IPS-15b (cell line): ENCODE measurements around the gene SGMS1.

Experiments used
- H3K27me3 ChIP-seq: one replicate; pipeline ENCODE4 v1.6.1; 2013; ENCODE audit warnings: low read length; ENCODE audit not compliant: control insufficient read depth, insufficient read depth
- H3K36me3 ChIP-seq: one replicate; pipeline ENCODE4 v1.6.1; 2013; ENCODE audit warnings: low read length; ENCODE audit not compliant: control insufficient read depth, insufficient read depth
- H3K4me1 ChIP-seq: one replicate; pipeline ENCODE4 v1.6.1; 2013; ENCODE audit warnings: mild to moderate bottlenecking, low read length; ENCODE audit not compliant: control insufficient read depth, insufficient read depth
- H3K4me3 ChIP-seq: one replicate; pipeline ENCODE4 v1.5.1; 2013; ENCODE audit warnings: low read depth, low read length
- H3K9ac ChIP-seq: one replicate; pipeline ENCODE4 v1.6.1; 2013; ENCODE audit warnings: low read depth, mild to moderate bottlenecking, low read length
- H3K9me3 ChIP-seq: one replicate; pipeline ENCODE4 v1.6.1; 2013; ENCODE audit warnings: mild to moderate bottlenecking, low read length; ENCODE audit not compliant: control insufficient read depth, insufficient read depth

SGMS1 gene

GRCh38 chr10:50387732-50388073 lies 236.1 kb downstream of the SGMS1 start:
- no peak overlapping the region for H3K4me3 ChIP-seq
- no peak overlapping the region for H3K9ac ChIP-seq
- H3K36me3 ChIP-seq, result no peaks in the 10 kb centered on the region
- H3K27me3 ChIP-seq, result no peaks in the 10 kb centered on the region
- peaks cover 22% of the 10 kb centered on the region for H3K4me1 ChIP-seq
- no peaks in the 10 kb centered on the region for H3K9me3 ChIP-seq

GRCh38 chr10:50387007-50387731 lies 236.6 kb downstream of the SGMS1 start:
- Histone ChIP-seq H3K36me3 (no peaks in the 10 kb centered on the region), H3K4me1 (peaks cover 22% of the 10 kb centered on the region), H3K9ac (no peak overlapping the region), H3K27me3 (no peaks in the 10 kb centered on the region), H3K4me3 (no peak overlapping the region), H3K9me3 (no peaks in the 10 kb centered on the region)

DNA sequence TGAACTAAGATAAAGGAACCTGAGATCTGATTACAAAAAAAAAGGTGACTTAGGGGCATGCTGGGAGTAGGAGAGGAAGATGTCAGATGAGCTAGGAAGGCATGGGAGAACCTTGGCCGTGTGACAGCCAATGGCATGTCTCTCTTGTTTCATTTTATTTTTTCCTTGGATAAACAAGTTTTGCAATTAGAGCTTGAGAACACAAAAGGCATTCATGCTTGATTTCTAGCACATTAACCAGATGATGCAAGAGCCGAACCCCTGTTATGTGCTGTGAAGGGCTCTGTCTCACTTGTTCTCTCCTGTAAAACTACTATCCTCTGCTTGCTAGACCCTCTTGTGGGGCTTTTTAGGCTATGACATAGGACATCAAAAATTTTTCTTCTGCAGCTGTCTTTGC lies 238.1 kb downstream of the SGMS1 start:
- Histone ChIP-seq H3K36me3 (no peaks in the 10 kb centered on the region), H3K4me3 (no peak overlapping the region), H3K4me1 (peaks cover 18% of the 10 kb centered on the region), H3K9ac (no peak overlapping the region), H3K27me3 (no peaks in the 10 kb centered on the region), H3K9me3 (no peaks in the 10 kb centered on the region)

DNA sequence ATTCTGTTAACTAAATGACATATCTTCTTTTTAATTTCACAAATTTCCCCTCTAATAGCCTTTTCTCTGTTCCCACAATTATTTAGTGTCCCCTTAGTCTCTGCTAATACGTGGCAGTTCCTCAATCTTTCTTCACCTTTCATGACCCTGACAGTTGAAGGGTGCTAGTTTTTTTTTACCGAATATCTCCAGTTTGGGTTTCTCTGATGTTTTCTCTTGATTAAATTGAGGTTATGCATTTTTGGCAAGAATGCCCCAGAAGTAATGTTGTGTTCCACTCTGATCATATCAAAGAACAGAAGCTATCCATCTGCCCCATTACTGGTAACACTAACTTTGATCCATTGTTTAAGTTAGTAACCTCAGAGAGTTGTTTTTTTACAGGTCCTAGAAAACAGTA lies 238.9 kb downstream of the SGMS1 start:
- H3K27me3 ChIP-seq, result no peaks in the 10 kb centered on the region

GRCh38 chr10:50384238-50384637 lies 239.5 kb downstream of the SGMS1 start:
- H3K4me3 ChIP-seq, result no peak overlapping the region
- no peaks in the 10 kb centered on the region for H3K36me3 ChIP-seq
- H3K9me3 ChIP-seq, result no peaks in the 10 kb centered on the region
- H3K27me3 ChIP-seq, result no peaks in the 10 kb centered on the region
- H3K4me1 ChIP-seq, result peaks cover 18% of the 10 kb centered on the region
- no peak overlapping the region for H3K9ac ChIP-seq

More for the DNA sequence above, 238.9 kb downstream of the SGMS1 start:
- H3K4me1 ChIP-seq, result peaks cover 18% of the 10 kb centered on the region
- no peak overlapping the region for H3K9ac ChIP-seq
- H3K4me3 ChIP-seq, result no peak overlapping the region
- no peaks in the 10 kb centered on the region for H3K36me3 ChIP-seq
- H3K9me3 ChIP-seq, result no peaks in the 10 kb centered on the region

GRCh38 chr10:50382576-50383023 lies 241.2 kb downstream of the SGMS1 start:
- Histone ChIP-seq H3K4me3 (no peak overlapping the region), H3K4me1 (peaks cover 18% of the 10 kb centered on the region), H3K9ac (no peak overlapping the region)

GRCh38 chr10:50381642-50382041 lies 242.1 kb downstream of the SGMS1 start:
- Histone ChIP-seq H3K9me3 (no peaks in the 10 kb centered on the region), H3K4me3 (no peak overlapping the region), H3K36me3 (no peaks in the 10 kb centered on the region)

More at GRCh38 chr10:50382576-50383023, 241.2 kb downstream of the SGMS1 start:
- H3K27me3 ChIP-seq, result no peaks in the 10 kb centered on the region
- no peaks in the 10 kb centered on the region for H3K9me3 ChIP-seq
- H3K36me3 ChIP-seq, result no peaks in the 10 kb centered on the region

DNA sequence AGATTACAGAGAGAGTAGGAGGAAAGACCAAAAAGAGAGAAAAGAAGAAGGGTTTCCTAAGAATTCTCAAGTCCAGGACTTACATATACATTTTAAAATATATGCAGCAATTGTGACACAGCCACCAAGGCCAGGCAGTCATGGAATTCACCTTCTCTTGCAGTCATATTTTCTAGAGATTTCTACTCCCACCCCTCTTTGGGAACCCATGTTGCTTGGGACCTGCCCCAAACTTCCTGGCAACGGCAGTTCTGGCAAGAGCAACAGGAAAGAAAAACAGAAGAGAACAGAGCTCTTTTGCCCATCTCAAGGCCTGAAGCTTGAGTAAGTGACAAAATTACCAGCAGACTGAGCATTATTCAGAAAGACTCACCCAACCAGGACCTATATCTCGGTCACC lies 244.1 kb downstream of the SGMS1 start:
- H3K4me3 ChIP-seq, result no peak overlapping the region
- H3K36me3 ChIP-seq, result no peaks in the 10 kb centered on the region
- H3K4me1 ChIP-seq, result peaks cover 2% of the 10 kb centered on the region
- H3K9me3 ChIP-seq, result no peaks in the 10 kb centered on the region
- no peak overlapping the region for H3K9ac ChIP-seq
- H3K27me3 ChIP-seq, result no peaks in the 10 kb centered on the region

More at GRCh38 chr10:50381642-50382041, 242.1 kb downstream of the SGMS1 start:
- peaks cover 14% of the 10 kb centered on the region for H3K4me1 ChIP-seq
- no peak overlapping the region for H3K9ac ChIP-seq
- H3K27me3 ChIP-seq, result no peaks in the 10 kb centered on the region

DNA sequence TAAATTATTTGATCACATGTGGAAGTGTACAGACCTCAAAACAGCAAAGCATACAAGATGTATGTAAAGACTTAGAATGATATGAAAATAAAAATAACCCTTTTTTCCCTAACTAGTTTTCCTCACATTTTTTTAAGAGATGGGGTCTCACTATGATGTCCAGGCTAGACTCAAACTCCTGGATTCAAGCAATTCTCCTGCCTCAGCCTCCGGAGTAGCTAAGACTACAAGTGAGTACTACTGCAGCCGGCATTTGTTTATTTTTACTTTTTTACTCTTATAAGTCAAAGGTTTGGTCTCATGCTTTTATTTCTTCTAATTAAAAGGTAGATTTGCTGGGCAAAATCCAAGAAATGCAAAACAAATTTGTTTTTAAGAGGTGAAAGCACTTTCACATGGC lies 248.0 kb downstream of the SGMS1 start:
- no peaks in the 10 kb centered on the region for H3K36me3 ChIP-seq
- no peak overlapping the region for H3K4me3 ChIP-seq
- no peaks in the 10 kb centered on the region for H3K27me3 ChIP-seq
- no peaks in the 10 kb centered on the region for H3K4me1 ChIP-seq
- no peak overlapping the region for H3K9ac ChIP-seq
- no peaks in the 10 kb centered on the region for H3K9me3 ChIP-seq

- Histone ChIP-seq H3K9ac (no peak overlapping the region), H3K27me3 (no peaks in the 10 kb centered on the region), H3K4me3 (no peak overlapping the region), H3K9me3 (no peaks in the 10 kb centered on the region), H3K4me1 (no peaks in the 10 kb centered on the region), H3K36me3 (no peaks in the 10 kb centered on the region)
These were observed 248.7 kb downstream of the SGMS1 start for GRCh38 chr10:50375051-50375452.

DNA sequence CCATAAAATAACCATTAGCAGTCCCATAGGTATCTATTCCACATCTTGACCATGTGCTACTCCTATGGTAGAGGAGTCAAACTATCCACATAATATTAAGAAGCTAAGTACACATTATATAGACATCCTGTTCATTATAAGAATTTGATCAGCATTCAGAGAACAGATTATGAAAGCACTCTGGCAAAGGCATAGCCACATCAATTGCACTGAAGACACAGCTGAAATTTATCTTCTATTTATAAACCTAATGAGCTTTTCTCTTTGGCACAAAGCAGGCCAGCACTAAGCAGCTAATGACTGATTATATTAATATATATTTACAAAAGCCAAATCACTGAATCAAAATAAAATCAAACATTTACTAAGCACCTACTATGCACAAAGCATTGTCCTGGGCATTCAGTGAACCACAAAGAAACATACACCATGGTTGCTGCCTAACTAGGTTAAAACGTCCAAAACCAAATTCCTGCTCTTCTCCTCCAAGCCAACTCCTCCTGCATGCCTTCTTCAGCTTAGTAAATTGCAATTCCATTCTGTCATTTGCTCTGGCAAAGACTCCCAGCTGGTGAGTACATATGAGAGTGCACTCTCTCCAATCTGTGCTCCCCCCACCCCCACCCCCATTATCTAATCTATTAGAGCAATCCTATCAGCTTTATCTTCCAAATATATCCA lies 249.8 kb downstream of the SGMS1 start:
- Histone ChIP-seq H3K9ac (no peak overlapping the region), H3K4me1 (no peaks in the 10 kb centered on the region), H3K27me3 (no peaks in the 10 kb centered on the region), H3K9me3 (no peaks in the 10 kb centered on the region), H3K36me3 (no peaks in the 10 kb centered on the region), H3K4me3 (no peak overlapping the region)

DNA sequence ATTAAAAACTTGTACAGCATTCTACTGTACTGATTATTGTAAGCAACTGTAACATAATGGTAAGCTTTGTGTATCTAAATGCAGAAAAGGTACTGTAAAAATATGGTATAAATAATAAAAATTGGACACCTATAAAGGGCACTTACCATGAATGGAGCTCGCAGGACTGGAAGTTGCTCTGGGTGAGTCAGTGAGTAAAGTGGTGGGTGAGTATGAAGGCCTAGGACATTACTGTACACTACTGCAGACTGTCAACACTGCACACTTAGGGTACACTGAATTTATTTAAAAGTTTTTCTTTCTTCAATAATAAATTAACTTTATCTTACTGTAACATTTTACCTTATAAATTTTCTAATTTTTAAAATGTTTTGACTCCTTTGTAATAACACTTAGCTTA lies 253.8 kb downstream of the SGMS1 start:
- no peaks in the 10 kb centered on the region for H3K9me3 ChIP-seq
- no peak overlapping the region for H3K4me3 ChIP-seq
- H3K27me3 ChIP-seq, result no peaks in the 10 kb centered on the region
- H3K4me1 ChIP-seq, result no peaks in the 10 kb centered on the region
- H3K36me3 ChIP-seq, result no peaks in the 10 kb centered on the region
- no peak overlapping the region for H3K9ac ChIP-seq
